Mononuclear cell (primary cell): ENCODE measurements around the gene PTPN11. TPM values are rescaled to one million over a fixed set of nuclear protein-coding genes. Genes with fewer than 3 reads are reported as not detected.

ENCODE experiments used
- H3K27me3 ChIP-seq: 2 replicates; pipeline ENCODE4 v1.6.0; 2011; ENCODE audit warnings: low read length, control low read depth; ENCODE audit not compliant: insufficient read depth
- H3K4me1 ChIP-seq: 2 replicates; pipeline ENCODE4 v1.5.1; 2011; ENCODE audit warnings: mild to moderate bottlenecking, low read length, control low read depth; ENCODE audit not compliant: insufficient read depth
- H3K4me3 ChIP-seq: 2 replicates; pipeline ENCODE4 v1.5.1; 2011; ENCODE audit warnings: mild to moderate bottlenecking, low read length, moderate library complexity
- H3K9me3 ChIP-seq: 2 replicates; pipeline ENCODE4 v1.5.1; 2011; ENCODE audit warnings: low read depth, mild to moderate bottlenecking, control low read depth, low read length
- total RNA-seq: library from RNA; depleted of rRNA; stranded (reverse); fragments of >200 nt; gene quantifications from one replicate; pipeline ENCODE4 v1.2.3, GENCODE V29; 2012

PTPN11 gene
- total RNA-seq, 1 donor: 49.2 TPM

GRCh38 chr12:112551681-112552080 is 132.9 kb downstream of the PTPN11 start:
- H3K9me3 ChIP-seq: no peaks in the 10 kb centered on the region
- no peak overlapping the region for H3K4me3 ChIP-seq
- no peaks in the 10 kb centered on the region for H3K27me3 ChIP-seq
- no peaks in the 10 kb centered on the region for H3K4me1 ChIP-seq

- Histone ChIP-seq H3K4me1 (no peaks in the 10 kb centered on the region), H3K27me3 (no peaks in the 10 kb centered on the region), H3K9me3 (no peaks in the 10 kb centered on the region), H3K4me3 (no peak overlapping the region)
Measured at GRCh38 chr12:112555621-112556233, 137.0 kb downstream of the PTPN11 start.

- H3K27me3 ChIP-seq: no peaks in the 10 kb centered on the region
- H3K9me3 ChIP-seq: no peaks in the 10 kb centered on the region
- H3K4me3 ChIP-seq: no peak overlapping the region
- no peaks in the 10 kb centered on the region for H3K4me1 ChIP-seq
Measured at GRCh38 chr12:112557951-112558630, 139.3 kb downstream of the PTPN11 start.

Other genes starting within 250 kb of the PTPN11 start
- 33.9 TPM for gene HECTD4, start 36.5 kb upstream of the PTPN11 start, total RNA-seq
- 1,812 TPM for gene RPL6, start 9.3 kb upstream of the PTPN11 start, total RNA-seq